NCI-H2107 treated with DMSO at 0.1 percent for 48 hours (cell line): ENCODE data around the gene CASKIN1.
"Not testable (repeated sequence)": the region's sequence is repeated elsewhere in the genome, so short reads cannot be mapped to it uniquely, and the experiment has no call there.

Experiments
- DNase-seq: peaks from one replicate; lab custom pipeline; 2025; ENCODE audit not compliant: unreplicated experiment; lab: John Stamatoyannopoulos, UW

CASKIN1 gene

DNA sequence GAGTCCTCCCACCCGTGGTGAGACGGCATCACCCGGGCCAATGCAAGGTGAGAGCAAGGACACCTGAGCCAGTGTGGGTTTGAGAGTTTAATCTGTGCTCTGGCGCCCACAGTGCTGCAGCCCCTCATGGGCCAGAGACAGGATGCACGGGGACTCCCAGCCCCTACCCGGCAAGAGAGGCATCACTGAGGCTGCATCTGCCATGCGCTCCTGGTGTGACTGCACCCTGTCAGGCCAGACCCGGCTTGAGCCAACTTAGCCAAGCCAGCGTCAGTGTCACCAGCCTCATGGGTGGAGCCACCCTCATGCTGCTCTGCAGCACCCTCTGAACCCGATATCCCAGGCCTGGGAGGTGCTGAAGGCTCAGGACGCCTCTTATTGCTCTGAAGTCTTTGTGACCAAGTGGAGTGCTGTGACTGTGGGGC, 15.5 kb upstream of the CASKIN1 start:
- no peak for DNase-seq

DNA sequence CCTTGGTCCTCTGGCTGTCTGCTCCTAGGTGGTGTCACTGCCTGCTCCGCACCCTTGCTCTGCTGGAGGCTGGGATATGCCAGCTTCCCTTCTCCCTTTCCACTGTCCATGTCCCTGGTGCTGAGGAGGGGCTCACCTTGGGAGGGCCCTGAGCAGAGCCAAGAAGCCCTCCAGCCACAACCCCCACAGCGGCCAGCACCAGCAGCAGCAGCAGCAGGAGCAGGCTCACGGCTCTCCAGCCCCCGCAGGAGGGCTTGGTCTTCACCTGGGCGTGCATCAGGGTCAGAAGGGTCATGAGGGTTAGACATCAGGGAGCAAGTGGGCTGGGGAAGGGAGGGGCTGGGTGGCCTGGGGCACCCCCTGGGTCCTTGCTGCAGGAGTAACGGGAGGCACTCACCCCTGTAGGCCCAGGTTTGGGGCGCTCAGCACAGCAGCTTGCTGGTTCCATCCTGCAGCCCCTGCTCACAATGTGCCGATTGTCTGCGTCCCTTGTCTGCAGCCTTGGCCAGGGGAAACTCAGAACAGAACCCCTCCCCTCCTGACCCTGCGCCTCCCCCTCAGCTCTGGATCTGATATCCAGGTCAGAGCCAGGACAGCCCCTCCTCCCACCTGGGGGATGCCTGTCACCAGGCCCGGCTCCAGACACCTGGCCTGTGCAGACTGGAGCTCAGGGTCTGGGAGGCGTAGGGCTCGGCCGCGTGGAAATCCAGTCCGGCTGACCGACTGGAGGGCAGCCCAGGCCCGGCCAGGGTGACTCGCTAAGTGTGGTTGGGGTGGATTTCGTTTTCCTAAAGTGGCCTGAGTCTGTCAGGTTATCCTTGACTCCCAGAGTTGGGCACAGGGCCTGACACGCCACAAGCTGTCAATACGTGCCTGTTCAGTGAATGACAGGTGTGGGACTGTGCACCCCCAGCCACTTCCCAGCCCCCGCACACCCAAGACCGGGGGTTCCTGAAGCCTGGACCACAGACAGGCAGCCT, 14.3 kb upstream of the CASKIN1 start, which contains the start of gene BRICD5:
BRICD5 (minus strand) TSS at position 478 of the 980 bp plus-strand sequence; CDS start at position 448, 30 bp downstream.
- no peak for DNase-seq

DNA sequence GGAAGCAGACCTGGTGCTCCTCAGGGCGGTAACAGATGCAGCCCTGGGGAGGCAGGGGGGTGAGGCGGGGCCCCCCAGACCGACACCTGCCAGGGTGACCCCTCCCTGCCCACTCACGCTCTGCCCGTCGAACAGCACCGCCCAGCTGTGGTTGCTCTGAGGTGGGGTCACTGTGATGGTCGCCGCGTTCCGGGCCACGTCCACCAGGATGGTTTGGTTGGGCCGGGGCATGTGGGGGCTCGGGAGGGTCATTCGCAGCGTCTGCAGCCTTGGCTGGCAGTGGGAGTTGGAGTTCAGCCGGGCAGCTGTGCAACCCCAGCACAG, 13.6 kb upstream of the CASKIN1 start:
- DNase-seq: no peak

DNA sequence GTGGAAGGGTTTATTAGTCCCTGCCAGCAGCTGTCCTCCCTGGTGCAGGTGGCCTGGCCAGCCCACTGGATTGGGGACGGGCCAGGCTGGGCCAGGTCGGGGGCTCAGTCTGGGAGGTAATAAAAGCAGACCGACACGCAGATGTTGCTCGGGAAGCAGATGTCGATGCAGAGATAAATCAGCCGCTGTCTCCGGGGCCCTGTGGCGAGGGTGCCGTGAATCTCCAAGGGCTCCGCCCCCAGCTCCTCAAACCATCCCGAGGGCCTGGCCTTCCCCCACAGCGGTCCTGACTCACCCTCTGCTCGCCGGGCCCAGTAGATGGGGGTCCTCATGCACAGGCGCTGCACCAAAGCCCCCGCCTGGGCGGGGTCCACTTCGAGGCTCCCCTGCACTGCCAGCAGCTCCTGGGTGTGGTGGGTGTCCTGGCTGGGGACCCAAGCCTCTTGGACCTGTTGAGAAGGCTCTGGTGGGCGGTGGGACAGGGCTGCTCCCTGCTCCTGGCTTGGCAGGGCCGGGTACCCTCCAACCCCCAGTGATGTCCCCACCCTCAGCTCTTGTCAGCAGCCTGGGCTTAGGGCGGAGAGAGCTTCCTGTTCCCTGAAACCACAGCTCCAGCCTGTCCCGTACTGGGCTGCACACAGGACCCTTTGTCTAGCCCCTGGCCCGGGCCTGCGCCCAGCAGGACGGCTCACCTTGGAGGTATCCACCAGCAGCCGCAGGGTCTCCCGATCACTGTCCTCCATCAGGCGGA, 13.0 kb upstream of the CASKIN1 start:
- no peak for DNase-seq

DNA sequence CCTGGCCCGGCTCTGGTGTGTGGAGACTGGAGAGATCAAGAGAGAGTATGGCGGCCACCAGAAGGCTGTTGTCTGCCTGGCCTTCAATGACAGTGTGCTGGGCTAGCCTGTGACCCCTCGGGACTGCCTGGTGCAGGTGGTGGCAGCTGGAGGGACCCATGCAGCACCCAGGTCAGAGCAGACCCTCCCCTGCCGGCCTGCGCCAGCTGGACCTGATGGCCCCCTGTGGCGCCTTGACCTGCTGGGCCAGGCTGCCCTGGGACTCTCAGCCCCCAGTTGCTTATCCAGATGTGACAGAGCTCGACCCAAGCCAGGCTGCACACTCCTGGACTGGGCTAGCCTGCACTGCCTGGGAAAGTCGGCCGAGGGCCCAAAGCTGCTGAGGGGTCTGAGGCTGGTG, 12.4 kb upstream of the CASKIN1 start:
- no peak for DNase-seq

GRCh38 chr16:2208308-2208707, 11.9 kb upstream of the CASKIN1 start:
- DNase-seq: peak; percentile 70

GRCh38 chr16:2207872-2208271, 11.5 kb upstream of the CASKIN1 start:
- no peak for DNase-seq

DNA sequence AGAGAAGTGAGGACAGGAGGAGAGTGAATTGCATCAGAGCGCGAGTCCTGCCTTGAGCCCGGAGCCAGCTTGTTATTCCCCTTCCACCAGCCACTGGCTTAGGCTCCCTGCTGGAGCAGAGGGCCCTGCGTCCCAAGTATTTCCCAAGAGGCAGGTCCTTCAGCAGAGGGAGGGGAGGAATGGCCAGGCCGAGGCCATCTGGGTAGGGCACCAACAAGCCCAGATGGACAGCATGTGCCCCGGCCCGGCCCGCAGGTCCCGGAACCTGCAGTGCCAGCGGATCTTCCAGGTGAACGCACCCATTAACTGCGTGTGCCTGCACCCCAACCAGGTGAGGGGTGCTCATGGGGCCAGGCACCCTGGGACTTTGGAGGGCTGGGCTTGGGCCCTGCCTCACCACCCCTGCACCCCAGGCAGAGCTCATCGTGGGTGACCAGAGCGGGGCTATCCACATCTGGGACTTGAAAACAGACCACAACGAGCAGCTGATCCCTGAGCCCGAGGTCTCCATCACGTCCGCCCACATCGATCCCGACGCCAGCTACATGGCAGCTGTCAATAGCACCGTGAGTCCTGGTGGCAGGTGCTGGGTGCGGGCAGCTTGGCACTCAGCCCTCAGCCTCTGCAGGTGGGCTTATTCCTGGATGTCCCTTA, 10.5 kb upstream of the CASKIN1 start:
- peak; percentile 19 for DNase-seq

GRCh38 chr16:2206420-2206779, 10.0 kb upstream of the CASKIN1 start:
- no peak for DNase-seq

DNA sequence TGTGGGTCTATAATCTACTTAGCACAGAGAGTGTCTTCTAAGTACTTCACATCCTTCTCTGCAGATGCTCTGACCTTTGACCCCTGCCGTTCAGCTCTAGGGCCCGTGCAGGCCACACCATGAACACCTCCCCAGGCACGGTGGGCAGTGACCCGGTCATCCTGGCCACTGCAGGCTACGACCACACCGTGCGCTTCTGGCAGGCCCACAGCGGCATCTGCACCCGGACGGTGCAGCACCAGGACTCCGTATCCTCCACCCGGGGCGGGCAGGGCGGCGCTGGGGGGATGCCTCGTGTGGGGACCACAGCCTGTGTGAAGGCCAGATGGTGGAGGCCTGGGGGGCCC, 9.5 kb upstream of the CASKIN1 start:
- no peak for DNase-seq

GRCh38 chr16:2205104-2205966, 8.9 kb upstream of the CASKIN1 start, which contains the start of gene MLST8:
TSS of gene MLST8 (plus strand) at chr16:2205454. CDS start at chr16:2206086, 632 bp downstream.
- peak; percentile 24 for DNase-seq

DNA sequence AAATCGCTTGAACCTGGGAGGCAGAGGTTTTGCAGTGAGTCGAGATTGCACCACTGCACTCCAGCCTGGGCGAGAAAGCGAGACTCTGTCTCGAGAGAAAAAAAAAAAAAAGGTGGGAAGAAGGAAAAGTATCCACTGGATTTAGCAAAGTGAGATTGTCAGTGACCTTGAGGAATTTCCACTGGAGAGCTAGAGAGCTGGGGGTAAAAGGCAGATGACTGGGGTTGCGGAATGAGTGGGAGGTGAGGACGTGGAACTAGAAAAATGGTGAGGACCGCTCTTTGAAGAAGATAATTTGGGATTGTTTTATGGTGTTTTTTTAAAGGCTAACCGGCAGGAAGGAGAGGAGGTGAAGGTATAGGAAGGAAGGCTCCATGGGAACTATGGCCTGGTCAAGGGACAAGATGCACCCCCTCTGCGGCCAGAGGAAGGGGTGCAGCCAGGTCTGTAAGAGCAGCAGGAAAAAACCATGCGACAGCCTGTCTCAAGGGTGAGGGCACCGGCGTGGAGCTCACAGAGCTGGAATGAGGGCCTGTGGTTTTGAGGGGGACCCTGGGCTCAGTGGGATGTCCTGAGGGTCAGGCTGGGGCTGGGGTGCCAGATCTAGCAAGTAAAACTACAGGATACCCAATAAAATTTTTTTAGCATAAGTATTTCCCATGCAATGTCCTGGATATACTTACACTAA, 8.2 kb upstream of the CASKIN1 start:
- DNase-seq: no peak

DNA sequence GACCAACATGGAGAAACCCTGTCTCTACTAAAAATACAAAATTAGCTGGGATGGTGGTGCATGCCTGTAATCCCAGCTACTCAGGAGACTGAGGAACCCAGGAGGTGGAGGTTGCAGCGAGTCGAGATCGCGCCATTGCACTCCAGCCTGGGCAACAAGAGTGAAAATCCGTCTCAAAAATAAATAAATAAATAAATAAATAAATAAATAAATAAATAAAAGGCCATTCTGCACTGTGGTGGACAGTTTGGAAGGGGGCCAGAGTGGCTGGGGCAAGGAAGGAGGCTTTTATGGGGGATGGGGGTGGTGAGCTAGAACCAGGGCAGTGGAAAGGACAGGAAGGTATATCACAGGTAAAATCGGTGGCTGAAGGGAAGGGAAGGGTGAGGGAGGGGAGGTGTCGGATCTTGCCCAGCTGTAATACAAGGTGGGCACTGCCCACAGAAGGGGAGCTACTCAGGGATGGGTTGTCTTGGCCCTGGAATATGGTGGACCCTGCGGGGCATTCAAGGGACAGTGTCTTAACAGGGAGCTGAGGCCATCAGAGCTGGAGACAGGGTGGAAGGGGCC, 6.8 kb upstream of the CASKIN1 start:
- not testable (repeated sequence) for DNase-seq

DNA sequence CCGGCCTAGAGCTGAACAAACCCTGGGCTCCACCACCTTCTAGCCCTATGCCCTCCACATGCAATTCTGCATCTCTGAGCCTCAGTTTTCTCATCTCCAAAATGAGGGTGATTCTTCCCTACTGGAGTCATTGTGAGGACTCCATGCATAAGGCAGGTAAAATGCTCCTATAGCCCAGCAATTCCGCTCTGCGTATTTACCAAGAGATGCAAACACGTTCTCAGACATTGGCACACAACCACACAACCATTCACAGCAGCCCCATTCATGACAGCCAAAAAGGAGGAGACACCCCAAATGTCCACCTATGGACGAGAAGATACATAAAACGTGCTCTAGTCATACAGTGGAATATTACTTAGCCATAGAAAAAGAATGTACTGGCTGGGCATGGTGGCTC, 3.9 kb upstream of the CASKIN1 start:
- no peak for DNase-seq

DNA sequence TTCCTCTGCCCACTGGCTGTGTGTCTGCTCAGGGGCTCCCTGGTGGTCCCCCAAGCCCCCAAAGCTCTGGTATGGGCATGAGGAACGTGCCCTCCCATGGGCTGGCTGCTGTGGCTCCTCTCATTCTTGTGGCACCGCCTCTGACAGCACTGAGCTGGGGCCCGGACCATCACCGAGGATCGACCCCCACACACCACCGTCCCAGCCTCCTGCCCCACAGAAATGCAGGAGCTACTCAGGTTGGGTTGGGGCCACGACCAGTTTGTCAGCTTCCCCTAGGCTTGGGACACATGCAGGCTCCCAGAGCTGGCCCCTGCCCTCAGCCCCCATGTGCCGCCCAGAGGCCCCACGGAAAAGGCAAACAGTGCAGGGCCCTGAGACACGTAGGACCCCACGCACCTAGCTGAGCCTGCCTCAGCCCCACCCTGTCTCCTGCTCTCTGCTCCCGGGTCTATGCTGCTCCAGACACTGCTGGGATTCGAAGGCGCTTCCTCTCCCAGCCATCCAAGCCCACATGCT, 3.3 kb upstream of the CASKIN1 start:
- no peak for DNase-seq

- no peak for DNase-seq
Observed at GRCh38 chr16:2199095-2199494, 2.7 kb upstream of the CASKIN1 start.

DNA sequence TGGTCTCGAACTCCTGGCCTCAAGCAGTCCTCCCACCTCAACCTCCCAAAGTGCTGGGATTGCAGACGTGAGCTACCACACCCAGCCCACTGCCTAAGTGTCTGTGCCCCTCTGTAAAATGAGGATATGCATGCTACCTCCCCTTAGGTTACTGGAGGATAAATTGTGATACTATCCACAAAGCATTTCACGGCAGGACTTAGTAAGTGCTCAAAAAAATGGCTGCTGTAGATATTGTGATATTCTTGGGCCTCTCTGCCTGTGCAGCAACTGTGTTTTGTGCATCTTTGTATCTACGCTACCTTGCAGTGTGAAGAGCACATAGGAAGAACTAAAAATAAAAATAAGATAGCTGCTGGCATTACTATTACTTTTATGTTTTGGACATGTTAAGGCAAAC, 1.9 kb upstream of the CASKIN1 start:
- no peak for DNase-seq

DNA sequence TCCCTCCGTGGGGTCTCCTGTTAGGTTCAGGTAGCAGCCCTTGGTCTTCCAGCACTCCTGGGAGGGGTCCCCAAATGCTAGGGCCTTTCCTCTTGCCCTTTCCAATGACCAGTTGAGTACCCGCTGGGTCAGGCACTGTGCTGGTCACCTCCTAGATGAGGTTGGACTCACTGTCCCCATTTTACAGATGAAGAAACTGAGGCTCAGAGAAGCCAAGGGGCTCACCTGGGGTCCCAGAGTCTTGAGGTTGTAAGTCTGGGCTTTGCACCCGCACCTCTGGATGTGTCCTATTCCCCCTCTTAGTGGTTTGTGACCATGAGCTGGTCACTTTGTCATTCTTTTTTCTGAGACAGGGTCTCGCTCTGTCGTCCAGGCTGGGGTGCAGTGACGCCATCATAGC, 1.4 kb upstream of the CASKIN1 start:
- no peak for DNase-seq

DNA sequence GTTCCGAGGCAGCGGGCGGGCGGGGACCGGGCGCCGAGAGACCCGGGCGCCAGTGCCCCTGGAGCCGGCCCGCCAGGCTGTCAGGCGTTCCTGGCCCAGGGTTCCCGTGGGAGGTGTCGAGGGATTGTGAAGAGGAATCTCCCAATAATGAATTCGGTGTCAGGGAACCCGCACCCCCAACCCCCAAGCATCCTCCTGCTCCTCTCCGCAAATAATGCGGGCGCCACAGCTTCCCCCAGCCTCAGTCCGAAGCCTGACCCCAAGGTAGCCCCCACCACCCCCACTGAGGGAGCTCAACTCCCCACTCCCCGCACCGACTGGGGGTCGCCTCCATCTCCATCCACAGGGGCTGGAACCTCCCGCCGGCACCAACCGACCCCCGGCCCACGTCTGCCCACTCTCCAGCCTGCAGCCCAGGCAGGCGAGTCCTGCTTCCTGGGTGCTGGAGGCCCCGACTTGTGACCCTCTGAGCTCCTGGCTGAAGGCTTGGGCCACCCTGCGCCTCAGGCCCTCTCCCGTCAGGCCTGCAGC, 641 bp upstream of the CASKIN1 start:
- no peak for DNase-seq
